Activated naive CD4-positive, alpha-beta T cell treated with anti-CD3 and anti-CD28 coated beads for 36 hours (primary cell): ENCODE measurements around the gene TLR5. TPM values are rescaled to one million over a fixed set of nuclear protein-coding genes. Genes with fewer than 3 reads are reported as not detected.
"Not testable (repeated sequence)": the region's sequence is repeated elsewhere in the genome, so short reads cannot be mapped to it uniquely, and the experiment has no call there.

Source experiments
- CTCF ChIA-PET: fragments of 350-600 bp; sonication (Branson Sonifier 250); formaldehyde crosslinking; loops from one replicate; lab custom pipeline; 2021; ENCODE audit warnings: antibody characterized with exemption; lab: Charles Lee
- DNase-seq: peaks from one replicate; pipeline ENCODE4 v3.0.0-alpha.2; 2020
- H3K27ac Mint-ChIP-seq: one replicate; pipeline ENCODE4 v1.8.0; 2021; ENCODE audit warnings: mild to moderate bottlenecking, mixed read lengths
- H3K27me3 Mint-ChIP-seq: one replicate; pipeline ENCODE4 v1.8.0; 2021; ENCODE audit warnings: low read depth, mixed read lengths
- H3K36me3 Mint-ChIP-seq: one replicate; pipeline ENCODE4 v1.8.0; 2021; ENCODE audit warnings: low read depth, mixed read lengths
- H3K4me1 Mint-ChIP-seq: one replicate; pipeline ENCODE4 v1.8.0; 2021; ENCODE audit warnings: low read depth, mixed read lengths
- H3K4me3 Mint-ChIP-seq: one replicate; pipeline ENCODE4 v1.8.0; 2021; ENCODE audit warnings: mild to moderate bottlenecking, moderate library complexity, mixed read lengths
- H3K9me3 Mint-ChIP-seq: one replicate; pipeline ENCODE4 v1.8.0; 2021; ENCODE audit warnings: mixed read lengths
- intact Hi-C: fragments of 100-400 bp; cut with micrococcal nuclease; formaldehyde crosslinking; loops from one replicate; pipeline ENCODE4 v1.15.1; 2023
- total RNA-seq, 2 experiments: library from RNA; stranded (reverse); gene quantifications; one replicate each; pipeline ENCODE4 v1.2.3, GENCODE V29; 2021

Gene TLR5
- total RNA-seq, 2 experiments from 2014 or later = 0.67 to 0.93 TPM

- H3K9me3 Mint-ChIP-seq = no peaks in the 10 kb centered on the region
- intact Hi-C loops = no loop called here
- CTCF ChIA-PET = no interaction called here
- H3K27ac Mint-ChIP-seq = no peak overlapping the region
- no peak for DNase-seq
- no peak overlapping the region for H3K4me3 Mint-ChIP-seq
- H3K36me3 Mint-ChIP-seq = no peaks in the 10 kb centered on the region
- H3K4me1 Mint-ChIP-seq = peaks cover 15% of the 10 kb centered on the region
- H3K27me3 Mint-ChIP-seq = no peaks in the 10 kb centered on the region
Measured at GRCh38 chr1:223176437-223176836, 33.4 kb upstream of the TLR5 start.

GRCh38 chr1:223175633-223176032 is 32.6 kb upstream of the TLR5 start:
- DNase-seq = no peak
- Mint-ChIP-seq H3K4me1 (peaks cover 7% of the 10 kb centered on the region), H3K9me3 (no peaks in the 10 kb centered on the region), H3K36me3 (no peaks in the 10 kb centered on the region), H3K27me3 (no peaks in the 10 kb centered on the region), H3K4me3 (no peak overlapping the region), H3K27ac (no peak overlapping the region)
- intact Hi-C loops = no loop called here
- CTCF ChIA-PET = interaction anchor here (0.6 to 1.2 kb wide), 3 partner anchors 24 to 52 kb away, joined by 3 read pairs; no protein-coding TSS in a partner anchor

GRCh38 chr1:223175032-223175431 is 32.0 kb upstream of the TLR5 start:
- CTCF ChIA-PET = interaction anchor here (0.5 to 1.2 kb wide), 4 partner anchors 31 to 326 kb away, joined by 3 read pairs; no protein-coding TSS in a partner anchor
- intact Hi-C loops = no loop called here

GRCh38 chr1:223169458-223169857 is 26.4 kb upstream of the TLR5 start:
- CTCF ChIA-PET, H3K36me3 Mint-ChIP-seq, H3K4me1 Mint-ChIP-seq, H3K27ac Mint-ChIP-seq, H3K4me3 Mint-ChIP-seq, H3K9me3 Mint-ChIP-seq, H3K27me3 Mint-ChIP-seq, intact Hi-C loops, DNase-seq: not testable (repeated sequence)

More at GRCh38 chr1:223175032-223175431, 32.0 kb upstream of the TLR5 start:
- Mint-ChIP-seq H3K36me3 (no peaks in the 10 kb centered on the region), H3K4me1 (peaks cover 6% of the 10 kb centered on the region), H3K27me3 (no peaks in the 10 kb centered on the region), H3K27ac (no peak overlapping the region), H3K4me3 (no peak overlapping the region), H3K9me3 (no peaks in the 10 kb centered on the region)
- no peak for DNase-seq

GRCh38 chr1:223161321-223161720 is 18.3 kb upstream of the TLR5 start:
- intact Hi-C loops = no loop called here
- H3K27ac Mint-ChIP-seq = no peak overlapping the region
- H3K36me3 Mint-ChIP-seq = no peaks in the 10 kb centered on the region
- no peak for DNase-seq
- peaks cover 9% of the 10 kb centered on the region for H3K4me1 Mint-ChIP-seq
- H3K4me3 Mint-ChIP-seq = no peak overlapping the region
- no peaks in the 10 kb centered on the region for H3K27me3 Mint-ChIP-seq
- H3K9me3 Mint-ChIP-seq = no peaks in the 10 kb centered on the region
- CTCF ChIA-PET = interaction anchor here (3.9 kb wide), 1 partner anchor 28 kb away, joined by 13 read pairs; no protein-coding TSS in a partner anchor

GRCh38 chr1:223156343-223156742 is 13.3 kb upstream of the TLR5 start:
- Mint-ChIP-seq H3K27ac (no peak overlapping the region), H3K4me1 (peaks cover 17% of the 10 kb centered on the region), H3K36me3 (no peaks in the 10 kb centered on the region), H3K9me3 (no peaks in the 10 kb centered on the region), H3K27me3 (no peaks in the 10 kb centered on the region), H3K4me3 (no peak overlapping the region)
- DNase-seq = no peak
- intact Hi-C loops = no loop called here
- CTCF ChIA-PET = no interaction called here

GRCh38 chr1:223155153-223155552 is 12.1 kb upstream of the TLR5 start:
- no peak for DNase-seq
- no peak overlapping the region for H3K4me3 Mint-ChIP-seq
- H3K36me3 Mint-ChIP-seq = no peaks in the 10 kb centered on the region
- no peak overlapping the region for H3K27ac Mint-ChIP-seq
- H3K9me3 Mint-ChIP-seq = no peaks in the 10 kb centered on the region
- intact Hi-C loops = no loop called here
- no peaks in the 10 kb centered on the region for H3K27me3 Mint-ChIP-seq
- H3K4me1 Mint-ChIP-seq = peaks cover 13% of the 10 kb centered on the region
- CTCF ChIA-PET = no interaction called here

GRCh38 chr1:223153177-223154119 is 10.4 kb upstream of the TLR5 start:
- CTCF ChIA-PET = interaction anchor here (0.9 kb wide), 1 partner anchor 20 kb away, joined by 4 read pairs; no protein-coding TSS in a partner anchor
- intact Hi-C loops = no loop called here
- no peaks in the 10 kb centered on the region for H3K9me3 Mint-ChIP-seq
- no peak overlapping the region for H3K27ac Mint-ChIP-seq
- no peaks in the 10 kb centered on the region for H3K36me3 Mint-ChIP-seq
- peak; percentile 36 for DNase-seq
- peaks cover 13% of the 10 kb centered on the region for H3K4me1 Mint-ChIP-seq
- H3K27me3 Mint-ChIP-seq = no peaks in the 10 kb centered on the region
- no peak overlapping the region for H3K4me3 Mint-ChIP-seq

- Mint-ChIP-seq H3K27ac (no peak overlapping the region), H3K4me1 (peaks cover 13% of the 10 kb centered on the region), H3K36me3 (no peaks in the 10 kb centered on the region), H3K27me3 (no peaks in the 10 kb centered on the region), H3K4me3 (no peak overlapping the region), H3K9me3 (peaks cover 4% of the 10 kb centered on the region)
- DNase-seq = no peak
- CTCF ChIA-PET = interaction anchor here (0.7 to 0.9 kb wide), 2 partner anchors 19 to 23 kb away, joined by 3 to 4 read pairs; no protein-coding TSS in a partner anchor
- intact Hi-C loops = no loop called here
Measured at GRCh38 chr1:223152399-223152798, 9.4 kb upstream of the TLR5 start.

GRCh38 chr1:223150443-223150842 is 7.4 kb upstream of the TLR5 start:
- CTCF ChIA-PET = interaction anchor here (0.9 to 5.6 kb wide), 5 partner anchors 10 to 545 kb away, joined by 3 to 35 read pairs (median 4); no protein-coding TSS in a partner anchor
- H3K4me3 Mint-ChIP-seq = no peak overlapping the region
- DNase-seq = no peak
- peaks cover 9% of the 10 kb centered on the region for H3K4me1 Mint-ChIP-seq
- H3K36me3 Mint-ChIP-seq = no peaks in the 10 kb centered on the region
- intact Hi-C loops = no loop called here
- H3K9me3 Mint-ChIP-seq = peaks cover 4% of the 10 kb centered on the region
- no peak overlapping the region for H3K27ac Mint-ChIP-seq
- no peaks in the 10 kb centered on the region for H3K27me3 Mint-ChIP-seq

- intact Hi-C loops = no loop called here
- H3K27ac Mint-ChIP-seq = no peak overlapping the region
Measured at GRCh38 chr1:223147873-223148272, 4.8 kb upstream of the TLR5 start.

GRCh38 chr1:223147409-223147808 is 4.4 kb upstream of the TLR5 start:
- intact Hi-C loops = no loop called here

More at GRCh38 chr1:223147873-223148272, 4.8 kb upstream of the TLR5 start:
- no peak for DNase-seq
- Mint-ChIP-seq H3K9me3 (peaks cover 4% of the 10 kb centered on the region), H3K4me3 (no peak overlapping the region), H3K27me3 (no peaks in the 10 kb centered on the region), H3K4me1 (peaks cover 20% of the 10 kb centered on the region), H3K36me3 (no peaks in the 10 kb centered on the region)
- CTCF ChIA-PET = interaction anchor here (0.5 to 5.6 kb wide), 3 partner anchors 13 to 1447 kb away, joined by 3 to 35 read pairs (median 4); no protein-coding TSS in a partner anchor

More at GRCh38 chr1:223147409-223147808, 4.4 kb upstream of the TLR5 start:
- CTCF ChIA-PET = interaction anchor here (0.5 to 5.6 kb wide), 3 partner anchors 13 to 1446 kb away, joined by 3 to 35 read pairs (median 4); no protein-coding TSS in a partner anchor
- no peak for DNase-seq
- no peaks in the 10 kb centered on the region for H3K36me3 Mint-ChIP-seq
- no peak overlapping the region for H3K27ac Mint-ChIP-seq
- H3K4me1 Mint-ChIP-seq = peaks cover 22% of the 10 kb centered on the region
- H3K9me3 Mint-ChIP-seq = peaks cover 4% of the 10 kb centered on the region
- H3K27me3 Mint-ChIP-seq = no peaks in the 10 kb centered on the region
- H3K4me3 Mint-ChIP-seq = no peak overlapping the region
